ENCODE data around the gene HEATR5B.

- TF ChIP-seq CEBPB (IDR thresholded peaks at IDR 0.05; ENCODE audit: low read depth, low read length), result no peak
- no peak for TF ChIP-seq CTCF (IDR thresholded peaks at IDR 0.05; ENCODE audit: control extremely low read depth in 1 of 3, insufficient read depth in 1 of 3, low read depth in 1 of 3, low read length in 3 of 3)
Measured at GRCh38 chr2:37132914-37133313, 48.7 kb upstream of the HEATR5B start.

Data from H1 (cell line).